GM18951 (cell line): ENCODE measurements around the gene MIER2.

Experiments used
- POLR2A ChIP-seq: IDR thresholded peaks from 4 replicates; pipeline ENCODE4 v1.6.1; 2011; ENCODE audit warnings: mild to moderate bottlenecking; ENCODE audit not compliant: insufficient read length, insufficient read depth; ENCODE audit errors: extremely low read depth
- in situ Hi-C: fragments of 300-500 bp; cut with MboI; formaldehyde crosslinking; loops from one replicate; pipeline ENCODE4 v1.12.0; 2022; ENCODE audit warnings: low sequenced_read_pairs, mixed read lengths, inconsistent platforms; ENCODE audit not compliant: unreplicated experiment

MIER2 gene

GRCh38 chr19:308471-309205 lies 36.0 kb downstream of the MIER2 start:
- in situ Hi-C loops, result no loop called here
- TF ChIP-seq POLR2A, result no peak

GRCh38 chr19:307793-308420 lies 36.7 kb downstream of the MIER2 start:
- no peak for TF ChIP-seq POLR2A
- in situ Hi-C loops, result no loop called here

DNA sequence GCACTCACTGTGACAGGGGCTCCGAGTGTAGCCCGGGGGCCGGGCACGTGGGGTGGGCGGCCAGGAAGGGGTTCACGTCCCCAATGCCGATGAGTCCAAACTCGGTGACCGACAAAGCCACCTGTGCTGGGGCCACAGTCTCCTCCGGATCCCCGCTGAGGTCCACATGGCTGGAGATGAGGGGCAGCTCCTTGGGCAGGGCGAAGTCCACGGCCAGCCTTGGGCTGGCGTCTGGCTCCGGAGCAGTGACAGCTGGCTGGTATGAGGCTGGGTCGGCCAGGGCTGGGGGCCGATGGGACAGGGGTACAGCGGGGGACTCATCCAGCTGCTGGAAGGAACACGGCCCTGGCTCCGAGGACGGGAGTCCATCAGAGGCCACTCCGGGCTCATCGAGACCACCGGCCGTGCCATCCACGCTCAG lies 37.5 kb downstream of the MIER2 start:
- no peak for TF ChIP-seq POLR2A
- in situ Hi-C loops, result no loop called here

DNA sequence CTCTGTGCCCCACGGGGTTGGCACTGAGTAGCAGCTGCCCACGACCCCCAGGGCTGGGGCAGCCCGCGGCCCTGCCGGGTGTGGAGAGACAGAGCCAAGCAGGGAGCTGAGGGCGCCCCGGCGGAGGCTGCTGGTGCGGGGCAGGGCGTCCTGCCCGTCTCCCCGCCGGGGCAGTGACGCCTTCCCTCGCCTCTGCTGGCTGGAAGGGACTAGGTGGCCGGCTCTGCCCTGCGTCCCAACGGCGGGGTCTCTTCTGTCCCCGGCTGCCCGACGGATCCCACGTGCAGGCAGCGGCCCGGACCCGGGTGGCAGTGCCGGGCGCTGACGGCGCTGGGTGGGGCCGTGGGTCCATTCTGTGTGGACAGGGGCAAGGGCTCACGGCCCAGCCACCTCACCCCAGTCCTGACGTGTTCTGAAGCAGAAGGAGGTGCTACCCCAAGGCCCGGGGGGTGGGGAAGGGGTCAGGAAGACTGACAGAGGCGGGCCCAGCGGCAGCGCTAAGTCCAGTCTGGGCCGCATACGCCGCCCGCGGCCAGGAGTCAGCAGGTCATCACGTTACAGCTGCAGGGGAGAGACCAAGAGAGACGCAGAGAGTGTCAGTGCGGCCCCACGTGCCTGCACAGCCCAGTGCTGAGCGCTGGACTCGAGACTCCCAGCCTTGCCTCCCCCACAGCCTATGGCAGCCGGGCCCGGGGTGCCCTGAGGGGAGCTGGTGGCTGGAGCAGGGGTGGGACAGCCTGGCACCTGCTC lies 38.3 kb downstream of the MIER2 start:
- no peak for TF ChIP-seq POLR2A
- in situ Hi-C loops, result no loop called here

GRCh38 chr19:305240-306150 lies 39.1 kb downstream of the MIER2 start:
- in situ Hi-C loops, result no loop called here

GRCh38 chr19:296476-297225 lies 47.9 kb downstream of the MIER2 start:
- in situ Hi-C loops, result no loop called here

More at GRCh38 chr19:305240-306150, 39.1 kb downstream of the MIER2 start:
- no peak for TF ChIP-seq POLR2A

DNA sequence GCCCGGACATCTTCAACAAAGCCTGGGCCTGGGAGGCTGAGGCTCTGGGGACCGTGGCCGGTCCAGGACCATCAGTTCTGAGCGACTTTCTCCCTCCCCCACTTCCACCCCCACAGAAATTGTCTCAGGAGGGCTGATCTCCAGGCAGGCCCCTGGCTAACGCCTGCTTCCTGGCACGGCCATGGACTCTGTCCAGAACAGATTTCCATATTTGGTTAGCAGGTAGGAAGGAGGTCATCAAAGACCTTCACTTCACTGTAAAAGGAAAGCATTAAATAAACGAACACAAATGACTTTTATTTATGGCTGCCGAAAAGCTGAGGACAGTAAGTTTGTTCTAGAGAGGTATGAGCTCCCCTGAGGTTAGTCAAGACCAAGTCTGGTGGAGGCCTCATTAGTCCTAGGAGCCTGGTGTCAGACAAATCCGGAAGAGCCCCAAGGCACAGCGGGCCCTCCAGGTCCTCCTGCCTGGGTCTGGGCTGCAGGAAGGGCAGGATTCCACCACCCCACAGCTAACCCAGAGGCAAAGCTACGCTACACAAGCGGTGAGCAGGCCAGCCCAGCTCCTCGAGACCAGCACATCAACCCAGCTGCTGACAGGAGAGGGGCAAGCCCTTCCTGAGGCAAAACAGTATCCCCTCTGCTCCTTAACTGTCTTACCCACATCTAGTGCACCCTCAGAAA lies 48.8 kb downstream of the MIER2 start:
- TF ChIP-seq POLR2A, result no peak
- in situ Hi-C loops, result no loop called here

More at GRCh38 chr19:296476-297225, 47.9 kb downstream of the MIER2 start:
- TF ChIP-seq POLR2A, result no peak

DNA sequence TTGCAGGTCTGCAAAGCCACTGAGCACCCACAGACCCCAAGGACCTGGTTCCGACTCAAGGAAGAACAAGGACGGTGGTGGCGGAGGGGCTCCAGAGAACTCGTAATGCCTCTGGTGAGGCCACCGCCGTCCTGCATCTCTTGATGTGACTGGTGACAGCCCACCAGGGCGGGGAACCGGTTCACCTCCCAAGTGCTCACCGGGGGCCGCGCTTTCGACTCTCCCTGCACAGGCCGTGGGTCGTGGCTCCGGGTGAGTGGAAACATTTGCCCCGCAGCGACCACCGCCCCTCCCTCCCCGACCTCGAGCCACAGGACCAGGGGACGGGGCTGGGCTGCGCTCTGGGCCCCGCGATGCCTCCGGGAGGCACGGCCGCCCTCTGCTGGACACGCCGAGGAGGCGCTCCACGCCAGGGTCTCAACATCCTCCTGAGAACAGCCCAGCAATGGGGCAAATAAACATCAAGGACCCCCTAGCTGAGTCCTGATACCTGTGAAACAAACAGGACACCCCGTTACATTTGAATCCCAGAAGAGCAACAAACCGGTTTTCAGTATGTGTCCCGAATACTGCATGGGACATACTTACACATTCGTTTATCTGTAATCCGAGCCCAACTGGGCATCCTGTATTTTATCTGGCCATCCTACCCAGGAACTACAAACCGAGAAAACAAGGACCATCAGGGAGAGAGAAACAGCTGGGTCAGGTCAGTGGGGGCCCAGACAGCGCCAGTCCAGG lies 49.5 kb downstream of the MIER2 start:
- in situ Hi-C loops, result no loop called here
- TF ChIP-seq POLR2A, result no peak

GRCh38 chr19:294341-294945 lies 50.2 kb downstream of the MIER2 start:
- TF ChIP-seq POLR2A, result no peak
- in situ Hi-C loops, result no loop called here

DNA sequence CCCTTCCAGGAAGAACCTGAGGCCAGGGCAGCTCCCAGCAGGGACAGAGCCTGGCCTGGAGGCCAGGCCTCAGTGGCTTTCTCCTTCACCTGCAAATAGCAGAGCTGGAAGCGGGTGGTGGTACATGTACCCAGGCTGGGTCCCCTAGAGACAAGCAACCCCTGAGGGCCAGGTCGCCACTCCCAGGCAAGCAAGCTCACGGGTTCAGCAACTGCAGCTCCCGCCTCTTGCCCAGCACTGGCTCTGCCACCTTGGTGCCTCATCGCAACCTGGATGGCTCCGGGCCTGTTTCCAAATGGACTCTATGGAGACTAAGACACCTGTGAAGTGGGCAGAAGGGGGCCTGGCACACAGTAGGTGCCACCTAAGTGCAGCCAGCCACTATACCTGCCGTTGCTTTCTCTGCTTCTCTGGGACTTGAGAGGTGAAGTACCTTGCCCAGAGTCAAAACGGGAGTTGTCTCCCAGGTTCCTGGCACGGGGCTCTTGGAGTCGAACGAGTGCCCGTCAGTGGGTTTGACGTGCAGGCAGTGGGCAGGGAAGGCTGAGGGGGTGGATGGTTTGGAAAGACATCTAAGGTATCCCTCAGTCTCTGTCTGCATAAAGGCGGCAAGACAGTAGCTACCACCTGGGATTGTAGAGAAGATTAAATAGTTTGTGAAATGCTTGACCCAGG lies 51.0 kb downstream of the MIER2 start:
- no peak for TF ChIP-seq POLR2A
- in situ Hi-C loops, result no loop called here
